ENCODE data around the gene ADD1. TPM values are rescaled to one million over a fixed set of nuclear protein-coding genes. Genes with fewer than 3 reads are reported as not detected.

The ADD1 gene
- total and polyA plus RNA-seq, 4 donors: 62.2 to 142 (median 83.4) TPM

DNA sequence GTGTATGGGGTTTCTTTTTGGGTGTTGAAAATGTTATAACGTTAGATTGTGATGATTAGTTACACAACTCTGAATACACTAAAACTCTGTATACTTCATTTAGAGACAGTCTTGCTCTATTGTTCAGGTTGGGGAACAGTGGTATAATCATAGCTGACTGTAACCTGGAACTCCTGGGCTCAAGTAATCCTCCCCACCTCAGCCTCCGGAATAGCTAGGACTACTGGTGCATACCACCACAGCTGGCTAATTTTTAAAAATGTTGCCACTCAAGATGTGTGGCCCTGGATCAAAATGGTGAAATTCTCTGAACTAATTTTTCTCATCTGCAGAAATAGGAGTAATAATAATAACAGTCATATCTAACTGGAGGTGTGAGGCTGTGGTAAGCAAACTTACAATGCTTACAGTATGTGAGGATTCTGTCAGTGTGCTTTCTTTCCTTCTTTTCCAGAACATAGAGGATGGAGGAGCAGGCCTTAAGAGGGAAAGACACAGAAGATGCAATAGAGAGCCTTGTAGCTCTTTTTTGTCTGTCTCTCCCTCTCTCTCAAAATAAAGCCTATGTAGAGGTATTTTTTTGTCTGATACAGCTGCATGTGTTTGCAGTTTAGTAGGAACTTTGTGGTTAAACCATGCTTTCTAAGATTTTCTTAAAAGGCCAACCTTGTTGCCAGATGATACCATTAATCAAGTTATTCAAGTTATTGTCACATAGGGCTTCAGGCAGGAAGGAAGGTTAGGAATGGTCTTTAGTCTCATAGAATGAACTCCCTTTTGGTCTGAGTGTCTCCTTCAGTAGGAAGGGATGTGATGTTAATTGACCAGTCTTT is 7.5 kb downstream of the ADD1 start:
- WGBS: 72% methylated on average over 2 of the region's 2 CpGs
- Histone ChIP-seq H3K27me3 (ENCODE audit: control insufficient read depth in 4 of 4, insufficient read depth in 4 of 4, low read length in 3 of 4) (no peaks in the 10 kb centered on the region), H3K4me1 (ENCODE audit: control insufficient read depth in 4 of 4, insufficient read depth in 4 of 4, low read length in 3 of 4) (peaks cover 4 to 23% (median 15%) of the 10 kb centered on the region in 4 donors), H3K36me3 (ENCODE audit: control insufficient read depth in 4 of 4, insufficient read depth in 3 of 4, low read depth in 1 of 4, low read length in 3 of 4) (peaks cover 0 to 6% (median 2%) of the 10 kb centered on the region in 4 donors), H3K4me3 (ENCODE audit: low read depth in 1 of 3, low read length in 3 of 3) (no peak overlapping the region), H3K9me3 (ENCODE audit: control insufficient read depth in 4 of 4, low read length in 3 of 4) (no peaks in the 10 kb centered on the region), H3K9ac (ENCODE audit: low read depth in 1 of 2, low read length in 2 of 2) (no peak overlapping the region), H3K27ac (ENCODE audit: low read depth in 1 of 2, low read length in 2 of 2) (no peak overlapping the region)
- TF ChIP-seq, protein P1, sequence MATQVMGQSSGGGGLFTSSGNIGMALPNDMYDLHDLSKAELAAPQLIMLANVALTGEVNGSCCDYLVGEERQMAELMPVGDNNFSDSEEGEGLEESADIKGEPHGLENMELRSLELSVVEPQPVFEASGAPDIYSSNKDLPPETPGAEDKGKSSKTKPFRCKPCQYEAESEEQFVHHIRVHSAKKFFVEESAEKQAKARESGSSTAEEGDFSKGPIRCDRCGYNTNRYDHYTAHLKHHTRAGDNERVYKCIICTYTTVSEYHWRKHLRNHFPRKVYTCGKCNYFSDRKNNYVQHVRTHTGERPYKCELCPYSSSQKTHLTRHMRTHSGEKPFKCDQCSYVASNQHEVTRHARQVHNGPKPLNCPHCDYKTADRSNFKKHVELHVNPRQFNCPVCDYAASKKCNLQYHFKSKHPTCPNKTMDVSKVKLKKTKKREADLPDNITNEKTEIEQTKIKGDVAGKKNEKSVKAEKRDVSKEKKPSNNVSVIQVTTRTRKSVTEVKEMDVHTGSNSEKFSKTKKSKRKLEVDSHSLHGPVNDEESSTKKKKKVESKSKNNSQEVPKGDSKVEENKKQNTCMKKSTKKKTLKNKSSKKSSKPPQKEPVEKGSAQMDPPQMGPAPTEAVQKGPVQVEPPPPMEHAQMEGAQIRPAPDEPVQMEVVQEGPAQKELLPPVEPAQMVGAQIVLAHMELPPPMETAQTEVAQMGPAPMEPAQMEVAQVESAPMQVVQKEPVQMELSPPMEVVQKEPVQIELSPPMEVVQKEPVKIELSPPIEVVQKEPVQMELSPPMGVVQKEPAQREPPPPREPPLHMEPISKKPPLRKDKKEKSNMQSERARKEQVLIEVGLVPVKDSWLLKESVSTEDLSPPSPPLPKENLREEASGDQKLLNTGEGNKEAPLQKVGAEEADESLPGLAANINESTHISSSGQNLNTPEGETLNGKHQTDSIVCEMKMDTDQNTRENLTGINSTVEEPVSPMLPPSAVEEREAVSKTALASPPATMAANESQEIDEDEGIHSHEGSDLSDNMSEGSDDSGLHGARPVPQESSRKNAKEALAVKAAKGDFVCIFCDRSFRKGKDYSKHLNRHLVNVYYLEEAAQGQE (IDR thresholded peaks at IDR 0.05): no peak
- TF ChIP-seq, protein P2, sequence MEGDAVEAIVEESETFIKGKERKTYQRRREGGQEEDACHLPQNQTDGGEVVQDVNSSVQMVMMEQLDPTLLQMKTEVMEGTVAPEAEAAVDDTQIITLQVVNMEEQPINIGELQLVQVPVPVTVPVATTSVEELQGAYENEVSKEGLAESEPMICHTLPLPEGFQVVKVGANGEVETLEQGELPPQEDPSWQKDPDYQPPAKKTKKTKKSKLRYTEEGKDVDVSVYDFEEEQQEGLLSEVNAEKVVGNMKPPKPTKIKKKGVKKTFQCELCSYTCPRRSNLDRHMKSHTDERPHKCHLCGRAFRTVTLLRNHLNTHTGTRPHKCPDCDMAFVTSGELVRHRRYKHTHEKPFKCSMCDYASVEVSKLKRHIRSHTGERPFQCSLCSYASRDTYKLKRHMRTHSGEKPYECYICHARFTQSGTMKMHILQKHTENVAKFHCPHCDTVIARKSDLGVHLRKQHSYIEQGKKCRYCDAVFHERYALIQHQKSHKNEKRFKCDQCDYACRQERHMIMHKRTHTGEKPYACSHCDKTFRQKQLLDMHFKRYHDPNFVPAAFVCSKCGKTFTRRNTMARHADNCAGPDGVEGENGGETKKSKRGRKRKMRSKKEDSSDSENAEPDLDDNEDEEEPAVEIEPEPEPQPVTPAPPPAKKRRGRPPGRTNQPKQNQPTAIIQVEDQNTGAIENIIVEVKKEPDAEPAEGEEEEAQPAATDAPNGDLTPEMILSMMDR (IDR thresholded peaks at IDR 0.05; ENCODE audit: low read depth, low read length, missing input control): no peak
- TF ChIP-seq HNF4G (IDR thresholded peaks at IDR 0.05) (no peak), RAD21 (IDR thresholded peaks at IDR 0.05) (no peak), RXRA (IDR thresholded peaks at IDR 0.05) (no peak), NR2F2 (IDR thresholded peaks at IDR 0.05) (no peak), JUND (IDR thresholded peaks at IDR 0.05) (no peak), YY1 (IDR thresholded peaks at IDR 0.05) (no peak), EGR1 (IDR thresholded peaks at IDR 0.05; ENCODE audit: low read depth in 2 of 2) (no peak), FOXA1 (IDR thresholded peaks at IDR 0.05) (no peak), GABPA (IDR thresholded peaks at IDR 0.05 in 1 of 2, conservative IDR thresholded peaks at IDR 0.05 in 1 of 2) (no peak), HNF4A (conservative IDR thresholded peaks at IDR 0.05) (no peak), SP1 (IDR thresholded peaks at IDR 0.05) (no peak)
- TF ChIP-seq, protein P3, sequence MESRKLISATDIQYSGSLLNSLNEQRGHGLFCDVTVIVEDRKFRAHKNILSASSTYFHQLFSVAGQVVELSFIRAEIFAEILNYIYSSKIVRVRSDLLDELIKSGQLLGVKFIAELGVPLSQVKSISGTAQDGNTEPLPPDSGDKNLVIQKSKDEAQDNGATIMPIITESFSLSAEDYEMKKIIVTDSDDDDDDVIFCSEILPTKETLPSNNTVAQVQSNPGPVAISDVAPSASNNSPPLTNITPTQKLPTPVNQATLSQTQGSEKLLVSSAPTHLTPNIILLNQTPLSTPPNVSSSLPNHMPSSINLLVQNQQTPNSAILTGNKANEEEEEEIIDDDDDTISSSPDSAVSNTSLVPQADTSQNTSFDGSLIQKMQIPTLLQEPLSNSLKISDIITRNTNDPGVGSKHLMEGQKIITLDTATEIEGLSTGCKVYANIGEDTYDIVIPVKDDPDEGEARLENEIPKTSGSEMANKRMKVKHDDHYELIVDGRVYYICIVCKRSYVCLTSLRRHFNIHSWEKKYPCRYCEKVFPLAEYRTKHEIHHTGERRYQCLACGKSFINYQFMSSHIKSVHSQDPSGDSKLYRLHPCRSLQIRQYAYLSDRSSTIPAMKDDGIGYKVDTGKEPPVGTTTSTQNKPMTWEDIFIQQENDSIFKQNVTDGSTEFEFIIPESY (IDR thresholded peaks at IDR 0.05): no peak
- no peak for DNase-seq (ENCODE audit: low spot score)

DNA sequence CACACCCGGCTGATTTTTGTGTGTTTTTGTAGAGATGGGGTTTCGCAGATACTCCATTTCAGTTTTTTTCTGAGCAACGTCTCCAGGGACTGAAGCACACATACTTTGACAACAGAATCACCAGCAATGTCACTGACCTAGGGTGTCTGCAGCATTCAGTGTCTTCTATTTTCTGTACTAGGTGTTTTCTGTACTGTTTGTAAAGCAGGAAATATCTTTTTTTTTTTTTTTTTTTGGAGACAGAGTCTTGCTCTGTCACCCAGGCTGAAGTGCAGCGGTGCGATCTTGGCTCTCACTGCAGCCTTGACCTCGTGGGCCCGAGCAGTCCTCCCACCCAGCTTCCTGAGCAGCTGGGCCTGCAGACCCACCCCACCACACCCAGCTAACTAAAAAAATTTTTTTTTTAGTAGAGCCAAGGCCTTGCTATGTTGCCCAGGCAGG is 8.9 kb downstream of the ADD1 start:
- TF ChIP-seq HNF4G (IDR thresholded peaks at IDR 0.05) (no peak), NR2F2 (IDR thresholded peaks at IDR 0.05) (peak; percentile 29)
- Histone ChIP-seq H3K9me3 (ENCODE audit: control insufficient read depth in 4 of 4, low read length in 3 of 4) (no peaks in the 10 kb centered on the region), H3K27ac (ENCODE audit: low read depth in 1 of 2, low read length in 2 of 2) (peak overlapping the region in 1 of 2 donors; percentile 6), H3K36me3 (ENCODE audit: control insufficient read depth in 4 of 4, insufficient read depth in 3 of 4, low read depth in 1 of 4, low read length in 3 of 4) (peaks cover 0 to 6% (median 2%) of the 10 kb centered on the region in 4 donors), H3K9ac (ENCODE audit: low read depth in 1 of 2, low read length in 2 of 2) (no peak overlapping the region), H3K4me1 (ENCODE audit: control insufficient read depth in 4 of 4, insufficient read depth in 4 of 4, low read length in 3 of 4) (peaks cover 4 to 27% (median 15%) of the 10 kb centered on the region in 4 donors), H3K27me3 (ENCODE audit: control insufficient read depth in 4 of 4, insufficient read depth in 4 of 4, low read length in 3 of 4) (no peaks in the 10 kb centered on the region), H3K4me3 (ENCODE audit: low read depth in 1 of 3, low read length in 3 of 3) (no peak overlapping the region)
- DNase-seq (ENCODE audit: low spot score): no peak
- 36% methylated on average over 7 of the region's 7 CpGs for WGBS
